HG03575 (cell line): ENCODE data around the gene PAGE2B.
"Not testable (repeated sequence)": the region's sequence is repeated elsewhere in the genome, so short reads cannot be mapped to it uniquely, and the experiment has no call there.

Experiments
- ATAC-seq: cut with Tn5 transposase; IDR thresholded peaks from one replicate; pipeline ENCODE4 v1.9.1; 2021; ENCODE audit not compliant: unreplicated experiment, insufficient number of reproducible peaks, low FRiP score; ENCODE audit errors: extremely low read depth

Gene PAGE2B

GRCh38 chrX:55074851-55075467 is at the start of gene PAGE2B:
Gene PAGE2B, plus strand, starts transcription at chrX:55075030. Its CDS starts 1,012 bp downstream, at chrX:55076042.
- no peak for ATAC-seq

- ATAC-seq, result no peak
These were observed 48.7 kb upstream of the PAGE2B start for GRCh38 chrX:55026143-55026542.

GRCh38 chrX:55026840-55027239 is 48.0 kb upstream of the PAGE2B start:
- no peak for ATAC-seq

- no peak for ATAC-seq
These were observed 46.8 kb upstream of the PAGE2B start for GRCh38 chrX:55028040-55028439.

- ATAC-seq, result no peak
These were observed 46.2 kb upstream of the PAGE2B start for GRCh38 chrX:55028611-55029010.

GRCh38 chrX:55029291-55029690 is 45.5 kb upstream of the PAGE2B start:
- no peak for ATAC-seq

GRCh38 chrX:55030271-55031205 is 44.3 kb upstream of the PAGE2B start, which contains the start of gene ALAS2:
Gene ALAS2, minus strand, starts transcription at chrX:55030977. Its CDS starts 4,977 bp downstream, at chrX:55026000.
- ATAC-seq, result no peak

GRCh38 chrX:55033429-55033828 is 41.4 kb upstream of the PAGE2B start:
- ATAC-seq, result no peak

- no peak for ATAC-seq
These were observed 35.4 kb upstream of the PAGE2B start for GRCh38 chrX:55039471-55039870.

GRCh38 chrX:55041514-55041913 is 33.3 kb upstream of the PAGE2B start:
- ATAC-seq, result no peak

- not testable (repeated sequence) for ATAC-seq
These were observed 24.2 kb upstream of the PAGE2B start for GRCh38 chrX:55050599-55050998.

GRCh38 chrX:55056820-55057674 is 17.8 kb upstream of the PAGE2B start:
- no peak for ATAC-seq

- no peak for ATAC-seq
These were observed 17.1 kb upstream of the PAGE2B start for GRCh38 chrX:55057675-55058249.

- not testable (repeated sequence) for ATAC-seq
These were observed 7.7 kb upstream of the PAGE2B start for GRCh38 chrX:55067180-55067579.

GRCh38 chrX:55072286-55072685 is 2.5 kb upstream of the PAGE2B start:
- ATAC-seq, result no peak

- ATAC-seq, result no peak
These were observed 14.1 kb downstream of the PAGE2B start, which contains the start of gene PAGE2 for GRCh38 chrX:55088795-55089489. Gene PAGE2, plus strand, starts transcription at chrX:55089018. Its CDS starts 1,003 bp downstream, at chrX:55090021.

GRCh38 chrX:55098691-55099090 is 23.9 kb downstream of the PAGE2B start:
- ATAC-seq, result no peak

GRCh38 chrX:55099162-55099561 is 24.3 kb downstream of the PAGE2B start:
- no peak for ATAC-seq
